SK-N-SH (cell line): ENCODE results near the gene DNAH11. TPM values are rescaled to one million over a fixed set of nuclear protein-coding genes. Genes with fewer than 3 reads are reported as not detected.

Source experiments
- CTCF ChIA-PET: fragments of 300-600, 350-600 bp; formaldehyde crosslinking; extraction: SDS; loops from one replicate; lab custom pipeline; 2021; lab: Yijun Ruan, JAX
- POLR2A ChIA-PET: fragments of 350-600 bp; sonication (Branson Sonifier 250); formaldehyde crosslinking; extraction: SDS; loops from one replicate; lab custom pipeline; 2020; ENCODE audit warnings: antibody characterized with exemption, inconsistent platforms; lab: Yijun Ruan, JAX
- DNase-seq: peaks from one replicate; pipeline ENCODE4 v3.0.0; 2012
- H2AFZ ChIP-seq: fragments of 200-600 bp; sonication (generic); 2 replicates; pipeline ENCODE4 v1.8.1; 2016; ENCODE audit warnings: antibody characterized with exemption, mild to moderate bottlenecking, low read depth
- H3F3A ChIP-seq: fragments of 200-600 bp; sonication (generic); replicated peaks from 2 replicates; pipeline ENCODE3; 2016; ENCODE audit warnings: antibody characterized with exemption, mild to moderate bottlenecking; ENCODE audit not compliant: insufficient read depth
- H3K27ac ChIP-seq, 2 experiments: fragments of 200-500 bp in 1 of 2; fragments of 200-600 bp in 1 of 2; sonication (Bioruptor generic) in 1 of 2; sonication (generic), shearing (Covaris generic) in 1 of 2; 2 replicates each; pipeline versions ENCODE4 v1.5.1 to v1.6.1; 2014 to 2016; ENCODE audit warnings: low read depth in 2 of 2, inconsistent platforms in 1 of 2, low read length in 1 of 2, mild to moderate bottlenecking in 1 of 2, mixed read lengths in 1 of 2
- H3K27me3 ChIP-seq: fragments of 200-600 bp; sonication (generic), shearing (Covaris generic); 2 replicates; pipeline ENCODE4 v1.6.1; 2016; ENCODE audit warnings: mixed run types; ENCODE audit not compliant: insufficient read depth
- H3K36me3 ChIP-seq, 2 experiments: fragments of 200-500 bp in 1 of 2; fragments of 200-600 bp in 1 of 2; sonication (Bioruptor generic) in 1 of 2; sonication (generic) in 1 of 2; replicated peaks in 1 of 2; 2 replicates each; pipeline versions ENCODE3 to v1.5.1; 2014 to 2016; ENCODE audit warnings: low read length in 1 of 2, mild to moderate bottlenecking in 1 of 2; ENCODE audit not compliant: insufficient read depth in 2 of 2, control insufficient read depth in 1 of 2
- H3K4me1 ChIP-seq, 2 experiments: fragments of 200-500 bp in 1 of 2; fragments of 200-600 bp in 1 of 2; sonication (Bioruptor generic) in 1 of 2; sonication (generic), shearing (Covaris generic) in 1 of 2; 2 replicates each; pipeline versions ENCODE4 v1.5.1 to v1.6.1; 2014 to 2016; ENCODE audit warnings: low read depth in 1 of 2, low read length in 1 of 2, mixed run types in 1 of 2; ENCODE audit not compliant: insufficient read depth in 2 of 2, control insufficient read depth in 1 of 2
- H3K4me2 ChIP-seq: fragments of 200-600 bp; sonication (generic), shearing (Covaris generic); 2 replicates; pipeline ENCODE4 v1.6.1; 2017; ENCODE audit warnings: mixed run types
- H3K4me3 ChIP-seq, 2 experiments: fragments of 200-500 bp in 1 of 2; fragments of 200-600 bp in 1 of 2; sonication (Bioruptor generic) in 1 of 2; sonication (generic), shearing (Covaris generic) in 1 of 2; 2 replicates each; pipeline versions ENCODE4 v1.5.1 to v1.8.1; 2014 to 2016; ENCODE audit warnings: low read depth in 2 of 2, inconsistent platforms in 1 of 2, low read length in 1 of 2, mild to moderate bottlenecking in 1 of 2, mixed read lengths in 1 of 2, moderate library complexity in 1 of 2
- H3K79me2 ChIP-seq: fragments of 200-600 bp; sonication (generic); 2 replicates; pipeline ENCODE4 v1.8.1; 2017; ENCODE audit warnings: mild to moderate bottlenecking; ENCODE audit not compliant: insufficient read depth
- H3K9ac ChIP-seq: fragments of 200-600 bp; sonication (generic); 2 replicates; pipeline ENCODE4 v1.6.1; 2017; ENCODE audit warnings: mixed run types
- H3K9me2 ChIP-seq: fragments of 200-600 bp; sonication (generic); 2 replicates; pipeline ENCODE4 v1.6.1; 2017; ENCODE audit warnings: mixed run types
- H3K9me3 ChIP-seq: fragments of 200-600 bp; sonication (generic); 2 replicates; pipeline ENCODE4 v1.6.1; 2017; ENCODE audit warnings: mixed run types, mild to moderate bottlenecking, moderate library complexity
- H4K20me1 ChIP-seq: fragments of 200-600 bp; sonication (generic); 2 replicates; pipeline ENCODE4 v1.6.1; 2017; ENCODE audit warnings: mild to moderate bottlenecking, mixed run types; ENCODE audit not compliant: insufficient read depth
- EZH2phosphoT487 ChIP-seq: fragments of 200-600 bp; sonication (generic); IDR thresholded peaks from 2 replicates; pipeline ENCODE4 v1.6.1; 2017; ENCODE audit warnings: low read depth, mixed run types, mild to moderate bottlenecking, antibody characterized with exemption, moderate library complexity, borderline replicate concordance
- GABPA ChIP-seq: IDR thresholded peaks from 2 replicates; pipeline ENCODE4 v1.4.0; 2012; ENCODE audit warnings: low read depth, mild to moderate bottlenecking
- MXI1 ChIP-seq: IDR thresholded peaks from 2 replicates; pipeline ENCODE4 v1.6.1; 2012; ENCODE audit warnings: mild to moderate bottlenecking, low read depth, low read length, improper control_type of control experiment
- POLR2AphosphoS5 ChIP-seq: IDR thresholded peaks from 2 replicates; pipeline ENCODE4 v1.6.1; 2012; ENCODE audit warnings: low read depth, low read length
- SIN3A ChIP-seq: IDR thresholded peaks from 2 replicates; pipeline ENCODE4 v1.6.1; 2012; ENCODE audit warnings: low read depth, mild to moderate bottlenecking, low read length, moderate library complexity, borderline replicate concordance
- SMC3 ChIP-seq: IDR thresholded peaks from 2 replicates; pipeline ENCODE4 v1.6.1; 2012; ENCODE audit warnings: low read depth, low read length, improper control_type of control experiment
- TCF12 ChIP-seq: IDR thresholded peaks from 2 replicates; pipeline ENCODE4 v1.4.0; 2012
- YY1 ChIP-seq: IDR thresholded peaks from 2 replicates; pipeline ENCODE4 v1.4.0; 2012; ENCODE audit warnings: low read depth, mild to moderate bottlenecking
- WGBS: methylation state at CpG from one replicate; pipeline ENCODE4 v1.1.6; 2017; ENCODE audit warnings: low lambda C conversion rate; 5-methylcytosine and 5-hydroxymethylcytosine counted together
- polyA plus RNA-seq, 3 experiments: library from polyadenylated mRNA; depleted of rRNA; stranded (reverse); fragments of >200 nt; gene quantifications; 2 replicates each; pipeline ENCODE4 v1.2.3, GENCODE V29; 2012
- TF ChIP-seq, protein P1 (sequence below): fragments of 200-600 bp; sonication (generic); IDR thresholded peaks from 2 replicates; pipeline ENCODE4 v1.6.1; 2017; ENCODE audit warnings: antibody characterized with exemption, mild to moderate bottlenecking, moderate library complexity
- TF ChIP-seq, protein P2 (sequence below): IDR thresholded peaks from 2 replicates; pipeline ENCODE4 v1.4.0; 2012; ENCODE audit warnings: low read depth, borderline replicate concordance

DNAH11 gene
- polyA plus RNA-seq, 1 of the 3 experiments (the other 2 are of a cell fraction) = 0.77 TPM

DNA sequence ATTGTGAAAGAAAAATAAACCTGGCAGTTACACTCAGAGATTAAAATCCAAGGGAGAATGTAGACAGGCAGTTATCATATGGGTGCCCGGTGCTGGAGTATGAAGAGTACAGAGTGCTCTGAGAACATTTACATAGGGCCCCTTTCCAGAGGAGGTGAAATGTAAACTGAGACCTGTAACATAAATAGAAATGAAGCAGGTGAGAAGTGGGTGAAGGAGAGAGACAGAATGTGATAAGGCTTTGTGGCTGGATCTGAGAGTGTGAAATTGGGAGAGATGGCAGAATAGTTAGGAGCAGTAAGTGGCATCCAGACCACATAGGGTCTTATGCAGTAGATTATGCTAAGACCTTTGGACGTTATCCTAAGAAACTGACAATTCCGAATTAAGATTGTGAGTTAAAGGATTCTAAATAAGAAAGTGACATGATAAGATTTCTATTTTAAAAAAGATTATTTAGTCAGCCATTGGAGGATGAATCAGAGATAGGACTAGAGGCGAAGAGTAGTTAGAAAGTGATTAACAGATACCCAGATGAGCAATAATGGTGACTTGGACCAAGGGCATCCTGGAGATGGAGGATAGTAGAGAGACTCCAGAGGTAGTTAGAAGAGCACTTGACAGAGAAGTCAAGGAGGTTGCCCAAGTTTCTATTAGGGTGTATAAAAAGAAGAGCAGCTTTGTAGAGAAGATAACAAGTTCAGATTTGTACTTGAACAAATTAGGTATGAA, 36.7 kb downstream of the DNAH11 start:
- Histone ChIP-seq H3K79me2 (no peaks in the 10 kb centered on the region), H3K9me2 (no peaks in the 10 kb centered on the region), H3K4me3 (no peak overlapping the region), H3K4me2 (no peak overlapping the region), H3K27me3 (no peaks in the 10 kb centered on the region), H3K9ac (no peak overlapping the region), H2AFZ (no peak overlapping the region), H4K20me1 (no peaks in the 10 kb centered on the region)
- DNase-seq = no peak
- TF ChIP-seq, protein P1, sequence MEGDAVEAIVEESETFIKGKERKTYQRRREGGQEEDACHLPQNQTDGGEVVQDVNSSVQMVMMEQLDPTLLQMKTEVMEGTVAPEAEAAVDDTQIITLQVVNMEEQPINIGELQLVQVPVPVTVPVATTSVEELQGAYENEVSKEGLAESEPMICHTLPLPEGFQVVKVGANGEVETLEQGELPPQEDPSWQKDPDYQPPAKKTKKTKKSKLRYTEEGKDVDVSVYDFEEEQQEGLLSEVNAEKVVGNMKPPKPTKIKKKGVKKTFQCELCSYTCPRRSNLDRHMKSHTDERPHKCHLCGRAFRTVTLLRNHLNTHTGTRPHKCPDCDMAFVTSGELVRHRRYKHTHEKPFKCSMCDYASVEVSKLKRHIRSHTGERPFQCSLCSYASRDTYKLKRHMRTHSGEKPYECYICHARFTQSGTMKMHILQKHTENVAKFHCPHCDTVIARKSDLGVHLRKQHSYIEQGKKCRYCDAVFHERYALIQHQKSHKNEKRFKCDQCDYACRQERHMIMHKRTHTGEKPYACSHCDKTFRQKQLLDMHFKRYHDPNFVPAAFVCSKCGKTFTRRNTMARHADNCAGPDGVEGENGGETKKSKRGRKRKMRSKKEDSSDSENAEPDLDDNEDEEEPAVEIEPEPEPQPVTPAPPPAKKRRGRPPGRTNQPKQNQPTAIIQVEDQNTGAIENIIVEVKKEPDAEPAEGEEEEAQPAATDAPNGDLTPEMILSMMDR = no peak
- TF ChIP-seq SIN3A = no peak
- TF ChIP-seq GABPA = no peak
- TF ChIP-seq, protein P2, sequence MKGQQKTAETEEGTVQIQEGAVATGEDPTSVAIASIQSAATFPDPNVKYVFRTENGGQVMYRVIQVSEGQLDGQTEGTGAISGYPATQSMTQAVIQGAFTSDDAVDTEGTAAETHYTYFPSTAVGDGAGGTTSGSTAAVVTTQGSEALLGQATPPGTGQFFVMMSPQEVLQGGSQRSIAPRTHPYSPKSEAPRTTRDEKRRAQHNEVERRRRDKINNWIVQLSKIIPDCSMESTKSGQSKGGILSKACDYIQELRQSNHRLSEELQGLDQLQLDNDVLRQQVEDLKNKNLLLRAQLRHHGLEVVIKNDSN = no peak
- TF ChIP-seq, all 33 proteins: peak for 0
- Histone ChIP-seq H3K27ac (no peak overlapping the region), H3K36me3 (no peaks in the 10 kb centered on the region), H3K9me3 (no peaks in the 10 kb centered on the region), H3K4me1 (no peaks in the 10 kb centered on the region), H3F3A (no peaks in the 10 kb centered on the region)
- ChIA-PET CTCF (interaction anchor here (1.0 to 1.2 kb wide), 2 partner anchors 9 to 10 kb away, joined by 3 to 4 read pairs; no protein-coding TSS in a partner anchor), POLR2A (no interaction called here)
- under 1% methylated on average over 4 of the region's 4 CpGs for WGBS

DNA sequence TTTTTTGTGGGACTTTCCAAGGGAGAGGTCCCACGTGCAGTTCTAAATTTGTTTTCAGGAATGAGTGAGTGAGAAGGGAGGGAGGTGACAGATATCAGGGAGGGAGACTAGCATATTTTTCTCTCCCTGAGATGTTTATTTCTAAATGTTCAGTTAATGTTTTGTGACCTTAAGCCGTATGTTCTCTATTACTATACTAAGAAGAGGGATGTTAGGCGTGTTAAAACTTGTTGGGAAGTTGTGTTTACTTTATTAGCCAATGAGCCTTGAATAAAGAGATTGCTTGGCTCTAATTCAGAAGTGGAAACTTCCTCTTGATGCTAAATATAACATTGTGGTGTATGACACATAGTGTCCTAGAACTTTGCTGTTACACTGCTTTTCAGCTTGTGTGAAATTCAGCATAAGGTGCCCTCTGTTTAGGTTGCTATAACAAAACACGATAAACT, 37.3 kb downstream of the DNAH11 start:
- Histone ChIP-seq H3K9me2 (no peaks in the 10 kb centered on the region), H3K79me2 (no peaks in the 10 kb centered on the region), H3F3A (no peaks in the 10 kb centered on the region), H3K9me3 (no peaks in the 10 kb centered on the region), H3K27me3 (no peaks in the 10 kb centered on the region), H3K27ac (no peak overlapping the region), H3K36me3 (no peaks in the 10 kb centered on the region), H3K4me2 (0 out of 2 replicates have a peak overlapping the region, but pooled peaks have one; percentile 8), H3K4me3 (no peak overlapping the region), H3K9ac (no peak overlapping the region), H3K4me1 (no peaks in the 10 kb centered on the region), H4K20me1 (no peaks in the 10 kb centered on the region), H2AFZ (peak overlapping the region; percentile 35; the same call in 1 of the 2 replicates)
- CTCF ChIA-PET = interaction anchor here (1.0 kb wide), 1 partner anchor 10 kb away, joined by 3 read pairs; no protein-coding TSS in a partner anchor
- no peak for DNase-seq
- POLR2A ChIA-PET = no interaction called here
- 0% methylated on average over 4 of the region's 4 CpGs for WGBS
- TF ChIP-seq POLR2AphosphoS5 = no peak
- no peak for TF ChIP-seq SMC3
- TF ChIP-seq MXI1 = no peak
- no peak for TF ChIP-seq TCF12
- TF ChIP-seq EZH2phosphoT487 = no peak
- no peak for TF ChIP-seq YY1
